K562 (cell line): Measurements from ENCODE around the gene SFMBT2.

ENCODE experiments used
- BACH1 ChIP-seq: fragments of 200-800 bp; sonication (Bioruptor generic); IDR thresholded peaks from 2 replicates; pipeline ENCODE4 v1.6.1; 2016; ENCODE audit warnings: missing genetic modification characterization, missing compliant biosample characterization
- CREB1 ChIP-seq, 2 experiments: sonication (generic) in 1 of 2; formaldehyde crosslinking in 1 of 2; IDR thresholded peaks; 2 replicates each; pipeline versions ENCODE4 v1.6.1 to v1.8.0; 2012 to 2022; ENCODE audit warnings: inconsistent platforms in 1 of 2, mild to moderate bottlenecking in 1 of 2, missing genetic modification reagents in 1 of 2, moderate library complexity in 1 of 2
- DEAF1 ChIP-seq: fragments of 450-650 bp; formaldehyde crosslinking; IDR thresholded peaks from 2 replicates; pipeline ENCODE4 v1.4.0; 2020; ENCODE audit warnings: mild to moderate bottlenecking, moderate library complexity
- FIP1L1 ChIP-seq: fragments of 200-400 bp; formaldehyde crosslinking; IDR thresholded peaks from 2 replicates; pipeline ENCODE4 v1.6.1; 2018; ENCODE audit warnings: mild to moderate bottlenecking, low read depth, low read length; ENCODE audit not compliant: poor library complexity, severe bottlenecking
- NR2C2 ChIP-seq, 2 experiments: fragments of 200-800 bp in 1 of 2; sonication (Bioruptor generic) in 1 of 2; sonication (generic) in 1 of 2; formaldehyde crosslinking in 1 of 2; IDR thresholded peaks; 2 replicates each; pipeline versions ENCODE4 v1.6.1 to v1.8.0; 2016 to 2022; ENCODE audit warnings: mild to moderate bottlenecking in 1 of 2, missing compliant biosample characterization in 1 of 2, missing genetic modification characterization in 1 of 2, missing genetic modification reagents in 1 of 2
- RNF219 ChIP-seq: fragments of 250-450 bp; sonication (Bioruptor Pico); IDR thresholded peaks from 2 replicates; pipeline ENCODE4 v1.5.0; 2022; ENCODE audit warnings: mild to moderate bottlenecking
- SAFB2 ChIP-seq: fragments of 200-400 bp; formaldehyde crosslinking; IDR thresholded peaks from 2 replicates; pipeline ENCODE4 v1.6.1; 2018; ENCODE audit warnings: borderline replicate concordance, low read length, low read depth, moderate library complexity; ENCODE audit not compliant: severe bottlenecking
- SIRT6 ChIP-seq: IDR thresholded peaks from one replicate; pipeline ENCODE4 v1.6.1; 2012; ENCODE audit warnings: low read depth, mild to moderate bottlenecking, control low read depth, inconsistent platforms, low read length, moderate library complexity
- ZNF212 ChIP-seq: fragments of 450-650 bp; formaldehyde crosslinking; IDR thresholded peaks from 2 replicates; pipeline ENCODE4 v1.4.0; 2020; ENCODE audit warnings: mild to moderate bottlenecking
- ZSCAN29 ChIP-seq: fragments of 450-650 bp; IDR thresholded peaks from 2 replicates; pipeline ENCODE4 v1.6.1; 2017
- TF ChIP-seq, protein P1 (sequence below): fragments of 450-650 bp; IDR thresholded peaks from 2 replicates; pipeline ENCODE4 v1.6.1; 2016; ENCODE audit warnings: antibody characterized with exemption

- TF ChIP-seq ZSCAN29 (no peak), BACH1 (tag) (no peak), DEAF1 (CRISPR knock-in tag) (no peak), FIP1L1 (no peak), SIRT6 (no peak), CREB1 (IDR thresholded peaks at IDR 0.05) (no peak), CREB1 (CRISPR knock-in tag; IDR thresholded peaks at IDR 0.05) (no peak), SAFB2 (no peak), NR2C2 (CRISPR knock-in tag; IDR thresholded peaks at IDR 0.05) (no peak), NR2C2 (tag; IDR thresholded peaks at IDR 0.05) (no peak), ZNF212 (CRISPR knock-in tag) (no peak), RNF219 (no peak)
- TF ChIP-seq, protein P1, sequence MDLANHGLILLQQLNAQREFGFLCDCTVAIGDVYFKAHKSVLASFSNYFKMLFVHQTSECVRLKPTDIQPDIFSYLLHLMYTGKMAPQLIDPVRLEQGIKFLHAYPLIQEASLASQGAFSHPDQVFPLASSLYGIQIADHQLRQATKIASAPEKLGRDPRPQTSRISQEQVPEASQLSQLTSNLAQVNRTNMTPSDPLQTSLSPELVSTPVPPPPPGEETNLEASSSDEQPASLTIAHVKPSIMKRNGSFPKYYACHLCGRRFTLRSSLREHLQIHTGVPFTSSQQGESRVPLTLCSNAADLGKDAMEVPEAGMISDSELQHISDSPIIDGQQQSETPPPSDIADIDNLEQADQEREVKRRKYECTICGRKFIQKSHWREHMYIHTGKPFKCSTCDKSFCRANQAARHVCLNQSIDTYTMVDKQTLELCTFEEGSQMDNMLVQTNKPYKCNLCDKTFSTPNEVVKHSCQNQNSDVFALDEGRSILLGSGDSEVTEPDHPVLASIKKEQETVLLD, result no peak
Measured at GRCh38 chr10:7133958-7134357, 276.9 kb downstream of the SFMBT2 start.
